HEK293 (cell line): ENCODE results near the gene SLC30A3.
A peak's percentile ranks its signal among the peaks of the same experiment; 100 is the strongest.

Experiments used
- CTCF ChIA-PET: fragments of 350-600 bp; formaldehyde crosslinking; extraction: SDS; loops from one replicate; lab custom pipeline; 2021; ENCODE audit warnings: antibody characterized with exemption; lab: Yijun Ruan, JAX
- POLR2A ChIA-PET: fragments of 300-600 bp; formaldehyde crosslinking; extraction: SDS; loops from one replicate; lab custom pipeline; 2020; ENCODE audit warnings: antibody characterized with exemption, inconsistent platforms; lab: Yijun Ruan, JAX
- H3K27ac ChIP-seq: fragments of 200-500 bp; sonication (Bioruptor generic); 2 replicates; pipeline ENCODE4 v1.5.1; 2014; ENCODE audit warnings: low read depth, low read length, control low read depth, inconsistent platforms; ENCODE audit errors: extremely low read depth
- H3K36me3 ChIP-seq, 2 experiments: fragments of 200-500 bp in 1 of 2; sonication (Bioruptor generic) in 1 of 2; 1 replicate in 1 of 2; 2 replicates in 1 of 2; pipeline ENCODE4 v1.5.1; 2014 to 2017; ENCODE audit warnings: inconsistent platforms in 2 of 2, low read length in 2 of 2; ENCODE audit not compliant: control insufficient read depth in 2 of 2, insufficient read depth in 1 of 2
- H3K4me1 ChIP-seq: fragments of 200-500 bp; sonication (Bioruptor generic); 2 replicates; pipeline ENCODE4 v1.5.1; 2014; ENCODE audit warnings: mild to moderate bottlenecking, low read length, inconsistent platforms; ENCODE audit not compliant: control insufficient read depth, insufficient read depth
- H3K4me3 ChIP-seq: 2 replicates; pipeline ENCODE4 v1.5.1; 2011; ENCODE audit warnings: low read depth, mild to moderate bottlenecking, control low read depth, low read length, moderate library complexity
- H3K9me3 ChIP-seq: fragments of 200-500 bp; sonication (Bioruptor generic); 2 replicates; pipeline ENCODE4 v1.5.1; 2014; ENCODE audit warnings: low read depth, low read length, inconsistent platforms; ENCODE audit not compliant: control insufficient read depth, insufficient read depth
- BCL11B ChIP-seq: fragments of 450-650 bp; formaldehyde crosslinking; IDR thresholded peaks from 2 replicates; pipeline ENCODE4 v1.5.1; 2016; ENCODE audit warnings: low read depth, missing biosample characterization, missing genetic modification characterization
- EGR2 ChIP-seq: fragments of 450-650 bp; formaldehyde crosslinking; IDR thresholded peaks from 2 replicates; pipeline ENCODE4 v1.5.1; 2016; ENCODE audit warnings: low read depth, missing biosample characterization, missing genetic modification characterization
- ELK4 ChIP-seq: IDR thresholded peaks from 2 replicates; pipeline ENCODE4 v1.6.1; 2011; ENCODE audit warnings: mild to moderate bottlenecking, low read depth, low read length, borderline replicate concordance
- GLIS2 ChIP-seq: fragments of 450-650 bp; formaldehyde crosslinking; IDR thresholded peaks from 2 replicates; pipeline ENCODE4 v1.5.1; 2016; ENCODE audit warnings: missing biosample characterization, missing genetic modification characterization
- MYNN ChIP-seq: fragments of 450-650 bp; formaldehyde crosslinking; IDR thresholded peaks from 2 replicates; pipeline ENCODE4 v1.5.1; 2016; ENCODE audit warnings: missing biosample characterization, missing genetic modification characterization, borderline replicate concordance
- ZBTB20 ChIP-seq: fragments of 450-650 bp; formaldehyde crosslinking; IDR thresholded peaks from 2 replicates; pipeline ENCODE4 v1.5.1; 2016; ENCODE audit warnings: missing biosample characterization, missing genetic modification characterization
- ZBTB6 ChIP-seq: fragments of 450-650 bp; formaldehyde crosslinking; IDR thresholded peaks from 2 replicates; pipeline ENCODE4 v1.5.1; 2017; ENCODE audit warnings: missing biosample characterization, missing genetic modification characterization
- ZFHX2 ChIP-seq: fragments of 450-650 bp; formaldehyde crosslinking; conservative IDR thresholded peaks from 2 replicates; pipeline ENCODE4 v1.5.1; 2016; ENCODE audit warnings: missing biosample characterization, missing genetic modification characterization
- ZNF174 ChIP-seq: fragments of 450-650 bp; formaldehyde crosslinking; IDR thresholded peaks from 2 replicates; pipeline ENCODE4 v1.5.0; 2017; ENCODE audit warnings: missing biosample characterization, mild to moderate bottlenecking, missing genetic modification characterization
- ZNF223 ChIP-seq: fragments of 450-650 bp; formaldehyde crosslinking; IDR thresholded peaks from 2 replicates; pipeline ENCODE4 v1.5.1; 2016; ENCODE audit warnings: missing biosample characterization, missing genetic modification characterization
- ZNF311 ChIP-seq: fragments of 450-650 bp; formaldehyde crosslinking; IDR thresholded peaks from 2 replicates; pipeline ENCODE4 v1.5.1; 2017; ENCODE audit warnings: missing biosample characterization, missing genetic modification characterization, borderline replicate concordance
- ZNF335 ChIP-seq: fragments of 450-650 bp; formaldehyde crosslinking; conservative IDR thresholded peaks from 2 replicates; pipeline ENCODE4 v1.5.1; 2016; ENCODE audit warnings: missing biosample characterization, missing genetic modification characterization
- ZNF366 ChIP-seq: fragments of 450-650 bp; formaldehyde crosslinking; conservative IDR thresholded peaks from 2 replicates; pipeline ENCODE4 v1.5.1; 2016; ENCODE audit warnings: missing biosample characterization, missing genetic modification characterization
- ZNF404 ChIP-seq: fragments of 450-650 bp; formaldehyde crosslinking; IDR thresholded peaks from 2 replicates; pipeline ENCODE4 v1.5.1; 2017; ENCODE audit warnings: missing biosample characterization, missing genetic modification characterization
- ZNF48 ChIP-seq: fragments of 450-650 bp; formaldehyde crosslinking; IDR thresholded peaks from 2 replicates; pipeline ENCODE4 v1.5.1; 2016; ENCODE audit warnings: missing biosample characterization, missing genetic modification characterization
- ZNF501 ChIP-seq: fragments of 450-650 bp; formaldehyde crosslinking; IDR thresholded peaks from 2 replicates; pipeline ENCODE4 v1.5.1; 2016; ENCODE audit warnings: missing biosample characterization, missing genetic modification characterization
- ZNF521 ChIP-seq: fragments of 450-650 bp; formaldehyde crosslinking; IDR thresholded peaks from 2 replicates; pipeline ENCODE4 v1.5.1; 2017; ENCODE audit warnings: missing biosample characterization, mild to moderate bottlenecking, missing genetic modification characterization
- ZNF645 ChIP-seq: fragments of 450-650 bp; formaldehyde crosslinking; IDR thresholded peaks from 2 replicates; pipeline ENCODE4; 2016; ENCODE audit warnings: missing biosample characterization, missing genetic modification characterization
- ZNF704 ChIP-seq: fragments of 450-650 bp; formaldehyde crosslinking; IDR thresholded peaks from 2 replicates; pipeline ENCODE4 v1.5.1; 2016; ENCODE audit warnings: missing biosample characterization, missing genetic modification characterization
- TF ChIP-seq, protein P1 (sequence below): fragments of 450-650 bp; formaldehyde crosslinking; IDR thresholded peaks from 2 replicates; pipeline ENCODE4 v1.5.1; 2016; ENCODE audit warnings: missing biosample characterization, missing genetic modification characterization

Gene SLC30A3

GRCh38 chr2:27271631-27272340 lies 8.9 kb upstream of the SLC30A3 start (continued):
- no peak for TF ChIP-seq ZNF645 (tag by site-specific recombination)
- TF ChIP-seq, all 188 proteins: peak for 1

DNA sequence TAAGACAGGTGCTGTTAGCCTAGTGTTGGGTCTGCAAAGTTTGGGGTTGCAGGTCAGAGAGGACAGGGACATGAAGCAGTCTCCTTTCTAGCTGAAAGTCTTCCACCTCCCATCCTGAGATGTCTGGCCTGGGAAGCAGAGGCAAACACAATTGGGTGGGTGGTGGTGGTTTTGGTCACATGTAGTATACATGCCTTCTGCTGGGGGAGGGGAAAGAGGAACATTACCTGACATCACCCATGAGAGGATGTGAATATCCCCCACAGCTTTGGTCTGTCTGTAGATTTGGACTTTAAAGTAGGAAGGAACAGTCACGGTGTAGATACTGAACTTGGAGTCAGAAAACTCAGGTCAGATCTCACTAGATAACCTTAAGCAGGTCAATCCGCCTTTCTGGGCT lies 7.8 kb upstream of the SLC30A3 start:
- TF ChIP-seq ZFHX2 (tag by site-specific recombination) (peak; percentile 71), ZNF501 (no peak), EGR2 (tag by site-specific recombination) (peak; percentile 71)
- TF ChIP-seq, protein P1, sequence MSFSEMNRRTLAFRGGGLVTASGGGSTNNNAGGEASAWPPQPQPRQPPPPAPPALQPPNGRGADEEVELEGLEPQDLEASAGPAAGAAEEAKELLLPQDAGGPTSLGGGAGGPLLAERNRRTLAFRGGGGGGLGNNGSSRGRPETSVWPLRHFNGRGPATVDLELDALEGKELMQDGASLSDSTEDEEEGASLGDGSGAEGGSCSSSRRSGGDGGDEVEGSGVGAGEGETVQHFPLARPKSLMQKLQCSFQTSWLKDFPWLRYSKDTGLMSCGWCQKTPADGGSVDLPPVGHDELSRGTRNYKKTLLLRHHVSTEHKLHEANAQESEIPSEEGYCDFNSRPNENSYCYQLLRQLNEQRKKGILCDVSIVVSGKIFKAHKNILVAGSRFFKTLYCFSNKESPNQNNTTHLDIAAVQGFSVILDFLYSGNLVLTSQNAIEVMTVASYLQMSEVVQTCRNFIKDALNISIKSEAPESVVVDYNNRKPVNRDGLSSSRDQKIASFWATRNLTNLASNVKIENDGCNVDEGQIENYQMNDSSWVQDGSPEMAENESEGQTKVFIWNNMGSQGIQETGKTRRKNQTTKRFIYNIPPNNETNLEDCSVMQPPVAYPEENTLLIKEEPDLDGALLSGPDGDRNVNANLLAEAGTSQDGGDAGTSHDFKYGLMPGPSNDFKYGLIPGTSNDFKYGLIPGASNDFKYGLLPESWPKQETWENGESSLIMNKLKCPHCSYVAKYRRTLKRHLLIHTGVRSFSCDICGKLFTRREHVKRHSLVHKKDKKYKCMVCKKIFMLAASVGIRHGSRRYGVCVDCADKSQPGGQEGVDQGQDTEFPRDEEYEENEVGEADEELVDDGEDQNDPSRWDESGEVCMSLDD: no peak
- ChIA-PET CTCF (interaction anchor here (0.5 to 5.1 kb wide), 8 partner anchors 10 to 254 kb away, joined by 3 to 41 read pairs (median 4); partner anchors contain the start of genes KHK and TRIM54), POLR2A (interaction anchor here (0.6 to 0.8 kb wide), 2 partner anchors 11 to 91 kb away, joined by 3 to 6 read pairs; no protein-coding TSS in a partner anchor)
- H3K36me3 ChIP-seq: no peaks in the 10 kb centered on the region
- no peak overlapping the region for H3K4me3 ChIP-seq
- no peak overlapping the region for H3K27ac ChIP-seq
- H3K4me1 ChIP-seq: no peaks in the 10 kb centered on the region
- no peaks in the 10 kb centered on the region for H3K9me3 ChIP-seq

DNA sequence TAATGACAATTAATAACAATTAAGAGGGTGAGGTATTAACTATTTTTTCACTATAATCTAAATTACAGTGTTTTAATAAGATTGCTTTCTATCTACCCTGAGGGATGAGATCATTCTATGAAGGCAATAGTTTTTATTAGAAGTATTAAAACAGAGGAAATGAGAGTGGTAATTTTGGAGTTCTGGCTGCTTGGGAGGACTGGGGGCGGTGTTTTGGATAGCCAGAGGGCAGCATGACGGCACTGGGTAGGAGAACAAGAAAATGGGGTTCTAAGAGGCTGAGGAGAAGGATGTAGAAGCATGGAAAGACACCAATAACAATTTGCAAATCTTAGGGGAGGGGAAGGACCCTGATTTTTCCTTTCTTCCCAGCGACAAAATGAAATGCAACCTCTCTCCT lies 7.3 kb upstream of the SLC30A3 start:
- CTCF ChIA-PET: interaction anchor here (0.7 to 5.1 kb wide), 4 partner anchors 10 to 183 kb away, joined by 4 to 41 read pairs (median 5); partner anchors contain the start of genes KHK and TRIM54
- no peak overlapping the region for H3K4me3 ChIP-seq
- H3K9me3 ChIP-seq: no peaks in the 10 kb centered on the region
- no peaks in the 10 kb centered on the region for H3K4me1 ChIP-seq
- POLR2A ChIA-PET: interaction anchor here (0.6 to 0.8 kb wide), 2 partner anchors 10 to 92 kb away, joined by 3 to 6 read pairs; no protein-coding TSS in a partner anchor
- TF ChIP-seq ZNF335 (tag by site-specific recombination) (no peak), GLIS2 (no peak), ZBTB6 (no peak), ZNF48 (no peak), ZBTB20 (tag by site-specific recombination) (no peak), BCL11B (no peak), ZNF404 (tag by site-specific recombination) (no peak), ZNF311 (tag by site-specific recombination) (no peak), ZNF223 (tag by site-specific recombination) (no peak), ELK4 (no peak), ZNF366 (tag by site-specific recombination) (no peak), ZNF521 (tag by site-specific recombination) (no peak), ZNF174 (tag by site-specific recombination) (no peak), ZNF704 (tag by site-specific recombination) (no peak), MYNN (tag by site-specific recombination) (no peak)
- no peaks in the 10 kb centered on the region for H3K36me3 ChIP-seq
- no peak overlapping the region for H3K27ac ChIP-seq
